Mesothelial cell of epicardium (in vitro differentiated cells): ENCODE results near the gene GPC6. TPM values are rescaled to one million over a fixed set of nuclear protein-coding genes. Genes with fewer than 3 reads are reported as not detected.

Experiments
- DNase-seq, 2 experiments: peaks; one replicate each; pipeline ENCODE4 v3.0.0; 2021; ENCODE audit warnings: low spot score in 2 of 2; ENCODE audit not compliant: unreplicated experiment in 2 of 2
- H3K27ac Mint-ChIP-seq: 2 replicates; pipeline ENCODE4 v1.8.0; 2021; ENCODE audit warnings: mixed read lengths
- H3K27me3 Mint-ChIP-seq: 2 replicates; pipeline ENCODE4 v1.8.0; 2021; ENCODE audit warnings: low read depth, mixed read lengths
- H3K36me3 Mint-ChIP-seq: 2 replicates; pipeline ENCODE4 v1.8.0; 2021; ENCODE audit warnings: mixed read lengths
- H3K4me1 Mint-ChIP-seq: 2 replicates; pipeline ENCODE4 v1.8.0; 2021; ENCODE audit warnings: mixed read lengths
- H3K4me3 Mint-ChIP-seq: 2 replicates; pipeline ENCODE4 v1.8.0; 2021; ENCODE audit warnings: mild to moderate bottlenecking, moderate library complexity, mixed read lengths
- H3K9me3 Mint-ChIP-seq: 2 replicates; pipeline ENCODE4 v1.8.0; 2021; ENCODE audit warnings: mixed read lengths
- total RNA-seq: library from RNA; stranded (reverse); gene quantifications from 3 replicates; pipeline ENCODE4 v1.2.1, GENCODE V29; 2021
- TF ChIP-seq, protein P1 (sequence below): fragments of 200-600 bp; sonication (generic); IDR thresholded peaks from one replicate; pipeline ENCODE4 v1.5.0; 2021; ENCODE audit warnings: antibody characterized with exemption; ENCODE audit not compliant: unreplicated experiment

The GPC6 gene
- total RNA-seq, 1 donor from 2014 or later = 112 TPM

DNA sequence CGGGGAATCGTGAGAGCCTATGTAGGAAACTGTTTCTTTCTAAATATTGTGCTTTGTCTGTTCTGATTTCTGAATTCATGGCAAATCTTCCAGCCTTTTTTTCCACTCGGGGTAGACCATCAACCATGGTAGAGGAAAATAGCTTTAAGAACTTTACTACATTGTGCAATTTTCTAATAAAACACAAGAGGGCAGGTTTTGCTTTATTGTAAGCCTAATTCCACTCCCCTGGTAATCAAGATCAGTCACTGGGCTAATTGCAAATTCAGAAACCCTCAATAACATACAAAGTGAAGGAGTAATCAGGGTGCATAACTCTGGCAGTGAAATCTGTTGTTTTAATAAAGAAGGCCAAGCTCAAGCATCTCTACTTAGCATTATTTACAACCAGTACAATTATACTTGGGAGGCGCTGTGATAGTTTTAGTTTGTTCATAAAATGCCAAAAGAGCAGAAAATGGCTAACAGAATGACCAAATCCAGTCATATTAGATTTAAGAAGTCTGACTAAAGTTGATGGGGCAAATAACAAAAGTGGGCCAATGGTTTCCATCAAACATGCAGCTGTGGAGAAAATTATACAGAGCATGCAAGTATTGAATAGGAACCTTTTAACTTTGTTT lies 1209.1 kb downstream of the GPC6 start:
- no peak overlapping the region for H3K27ac Mint-ChIP-seq
- H3K36me3 Mint-ChIP-seq = no peaks in the 10 kb centered on the region
- peaks cover 6% of the 10 kb centered on the region for H3K9me3 Mint-ChIP-seq
- H3K4me1 Mint-ChIP-seq = peaks cover 15% of the 10 kb centered on the region
- no peak overlapping the region for H3K4me3 Mint-ChIP-seq
- TF ChIP-seq, protein P1, sequence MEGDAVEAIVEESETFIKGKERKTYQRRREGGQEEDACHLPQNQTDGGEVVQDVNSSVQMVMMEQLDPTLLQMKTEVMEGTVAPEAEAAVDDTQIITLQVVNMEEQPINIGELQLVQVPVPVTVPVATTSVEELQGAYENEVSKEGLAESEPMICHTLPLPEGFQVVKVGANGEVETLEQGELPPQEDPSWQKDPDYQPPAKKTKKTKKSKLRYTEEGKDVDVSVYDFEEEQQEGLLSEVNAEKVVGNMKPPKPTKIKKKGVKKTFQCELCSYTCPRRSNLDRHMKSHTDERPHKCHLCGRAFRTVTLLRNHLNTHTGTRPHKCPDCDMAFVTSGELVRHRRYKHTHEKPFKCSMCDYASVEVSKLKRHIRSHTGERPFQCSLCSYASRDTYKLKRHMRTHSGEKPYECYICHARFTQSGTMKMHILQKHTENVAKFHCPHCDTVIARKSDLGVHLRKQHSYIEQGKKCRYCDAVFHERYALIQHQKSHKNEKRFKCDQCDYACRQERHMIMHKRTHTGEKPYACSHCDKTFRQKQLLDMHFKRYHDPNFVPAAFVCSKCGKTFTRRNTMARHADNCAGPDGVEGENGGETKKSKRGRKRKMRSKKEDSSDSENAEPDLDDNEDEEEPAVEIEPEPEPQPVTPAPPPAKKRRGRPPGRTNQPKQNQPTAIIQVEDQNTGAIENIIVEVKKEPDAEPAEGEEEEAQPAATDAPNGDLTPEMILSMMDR = peak; percentile 72
- DNase-seq = no peak
- peaks cover 21% of the 10 kb centered on the region for H3K27me3 Mint-ChIP-seq

DNA sequence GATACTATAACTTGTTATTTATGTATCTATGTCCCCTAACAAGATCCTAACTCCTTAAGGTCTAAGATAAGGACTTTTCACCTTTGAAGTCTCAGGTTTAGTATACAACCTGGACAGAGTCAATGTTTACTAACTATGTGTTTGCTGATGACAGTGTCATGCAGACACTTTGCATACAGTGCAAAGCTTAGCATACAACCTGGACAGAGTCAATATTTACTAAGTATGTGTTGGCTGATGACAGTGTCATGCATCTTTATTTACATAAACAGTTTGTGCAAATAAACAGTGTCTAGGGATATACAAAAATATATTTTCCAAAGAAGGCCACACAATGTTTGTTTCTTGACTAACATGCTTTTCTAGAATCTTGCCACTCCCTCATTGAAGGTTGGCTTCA lies 1218.2 kb downstream of the GPC6 start:
- Mint-ChIP-seq H3K27me3 (peaks cover 11% of the 10 kb centered on the region), H3K36me3 (no peaks in the 10 kb centered on the region), H3K27ac (no peak overlapping the region), H3K9me3 (no peaks in the 10 kb centered on the region), H3K4me1 (no peaks in the 10 kb centered on the region), H3K4me3 (no peak overlapping the region)
- TF ChIP-seq, protein P1 = no peak
- no peak for DNase-seq

DNA sequence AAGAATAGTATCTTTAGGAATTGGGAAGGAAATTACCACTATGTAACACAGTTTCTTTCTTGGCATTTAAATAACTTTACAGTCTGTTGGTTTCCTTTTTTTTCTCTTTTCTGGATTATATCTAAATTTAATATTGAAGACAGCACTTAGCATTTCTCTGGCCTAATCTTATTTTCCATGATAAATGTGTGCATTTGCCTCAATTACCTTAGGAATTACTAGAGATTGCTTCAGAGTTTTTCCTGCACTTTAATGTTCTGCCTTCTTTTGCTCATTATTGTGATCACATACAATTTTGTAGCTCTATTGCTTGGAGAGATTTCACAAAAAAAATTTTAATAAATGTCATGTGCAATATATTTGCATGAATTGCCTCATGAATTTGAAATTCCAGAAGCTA lies 1227.7 kb downstream of the GPC6 start:
- Mint-ChIP-seq H3K36me3 (no peaks in the 10 kb centered on the region), H3K27me3 (peaks cover 11% of the 10 kb centered on the region), H3K4me3 (no peak overlapping the region), H3K4me1 (peaks cover 6% of the 10 kb centered on the region), H3K27ac (no peak overlapping the region), H3K9me3 (no peaks in the 10 kb centered on the region)
- TF ChIP-seq, protein P1 = no peak
- no peak for DNase-seq

DNA sequence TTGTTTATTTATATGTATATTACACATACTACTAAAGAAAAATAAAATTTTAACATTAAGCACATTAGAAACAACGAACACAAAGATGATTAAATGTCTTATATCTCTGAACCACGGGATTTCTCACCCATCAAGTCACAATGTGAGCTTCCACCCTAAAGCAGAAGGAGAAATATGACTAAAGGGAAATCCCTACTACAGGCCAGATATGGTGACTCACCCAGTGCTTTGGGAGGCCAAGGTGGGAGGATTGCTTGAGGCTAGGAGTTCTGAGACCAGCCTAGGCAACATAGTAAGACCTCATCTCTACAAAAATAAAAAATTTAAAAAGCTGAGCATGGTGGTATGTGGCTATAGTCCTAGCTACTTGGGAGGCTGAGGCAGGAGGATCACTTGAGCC lies 1228.3 kb downstream of the GPC6 start:
- no peaks in the 10 kb centered on the region for H3K9me3 Mint-ChIP-seq
- peaks cover 6% of the 10 kb centered on the region for H3K4me1 Mint-ChIP-seq
- H3K4me3 Mint-ChIP-seq = no peak overlapping the region
- peaks cover 11% of the 10 kb centered on the region for H3K27me3 Mint-ChIP-seq
- TF ChIP-seq, protein P1 = no peak
- no peak overlapping the region for H3K27ac Mint-ChIP-seq
- H3K36me3 Mint-ChIP-seq = no peaks in the 10 kb centered on the region
- no peak for DNase-seq

DNA sequence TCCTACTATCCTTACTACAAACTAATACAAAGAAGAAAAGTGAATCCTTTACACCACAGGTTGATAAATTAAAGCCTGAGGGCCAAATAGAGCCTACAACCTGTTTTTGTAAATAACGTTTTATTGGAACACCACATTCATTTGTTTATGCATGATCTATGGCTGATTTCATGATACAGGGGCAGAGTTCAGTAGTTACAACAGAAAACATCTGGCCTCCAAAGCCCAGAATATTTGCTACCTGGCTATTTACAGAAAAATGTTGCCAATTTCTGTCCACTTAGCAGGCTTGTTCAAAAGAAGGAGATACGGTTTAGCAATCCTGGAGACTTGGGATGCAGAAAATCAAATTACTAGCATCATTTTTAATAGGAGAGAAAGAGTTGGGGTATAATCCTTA lies 1228.8 kb downstream of the GPC6 start:
- TF ChIP-seq, protein P1 = no peak
- no peak for DNase-seq
- H3K36me3 Mint-ChIP-seq = no peaks in the 10 kb centered on the region
- H3K27me3 Mint-ChIP-seq = peaks cover 7% of the 10 kb centered on the region
- H3K4me3 Mint-ChIP-seq = no peak overlapping the region
- no peaks in the 10 kb centered on the region for H3K9me3 Mint-ChIP-seq
- no peak overlapping the region for H3K27ac Mint-ChIP-seq
- H3K4me1 Mint-ChIP-seq = peaks cover 6% of the 10 kb centered on the region
